HCT116 (cell line): Measurements from ENCODE around the gene CREB3. TPM values are rescaled to one million over a fixed set of nuclear protein-coding genes. Genes with fewer than 3 reads are reported as not detected.

ENCODE experiments used
- ATAC-seq: fragments of 200-7000 bp; cut with Tn5 transposase; 2 replicates; pipeline ENCODE4 v1.9.1; 2020; ENCODE audit warnings: mild to moderate bottlenecking, moderate library complexity
- BruUV-seq: library from RNA; stranded (reverse); fragments of 400-500 nt; replicated peaks from 2 replicates; lab custom pipeline; 2021; lab: Mats Ljungman, UMichigan
- CTCF ChIA-PET: fragments of 300-600 bp; sonication (Branson Sonifier 250); formaldehyde crosslinking; loops from one replicate; lab custom pipeline; 2021; ENCODE audit warnings: antibody characterized with exemption; lab: Charles Lee
- POLR2A ChIA-PET: fragments of 300-600, 350-600 bp; sonication (Branson Sonifier 250); formaldehyde crosslinking; loops from one replicate; lab custom pipeline; 2021; ENCODE audit warnings: antibody characterized with exemption; lab: Charles Lee
- RAD21 ChIA-PET, 2 experiments: fragments of 300-600 bp; sonication (Branson Sonifier 250); formaldehyde crosslinking; loops; one replicate each; lab custom pipeline; 2023; ENCODE audit warnings: low total read pairs in 2 of 2; ENCODE audit not compliant: uncharacterized antibody in 2 of 2, unreplicated experiment in 2 of 2, low non-redundant PET in 1 of 2; lab: Charles Lee
- DNase-seq: peaks from one replicate; pipeline ENCODE4 v3.0.0-alpha.2; 2010; ENCODE audit warnings: low read depth, low spot score
- H2AFZ ChIP-seq: fragments of 200-600 bp; shearing (Covaris generic), sonication (generic); 2 replicates; pipeline ENCODE4 v1.6.1; 2017; ENCODE audit warnings: low read depth, mixed run types, mixed read lengths, antibody characterized with exemption, low read length; ENCODE audit not compliant: poor library complexity, severe bottlenecking
- H3K27ac ChIP-seq: 2 replicates; pipeline ENCODE4 v1.5.1; 2012; ENCODE audit warnings: low read depth, low read length
- H3K27me3 ChIP-seq: fragments of 200-600 bp; sonication (generic); 2 replicates; pipeline ENCODE4 v1.6.1; 2016; ENCODE audit warnings: mixed run types, low read length, mixed read lengths; ENCODE audit not compliant: insufficient read depth
- H3K36me3 ChIP-seq, 2 experiments: fragments of 200-500 bp in 1 of 2; fragments of 200-600 bp in 1 of 2; sonication (Bioruptor generic) in 1 of 2; sonication (generic) in 1 of 2; 2 replicates each; pipeline versions ENCODE4 v1.5.1 to v1.6.1; 2014 to 2016; ENCODE audit warnings: low read length in 2 of 2, inconsistent platforms in 1 of 2, mixed read lengths in 1 of 2, mixed run types in 1 of 2; ENCODE audit not compliant: insufficient read depth in 2 of 2, control insufficient read depth in 1 of 2
- H3K4me1 ChIP-seq, 2 experiments: fragments of 200-600 bp in 1 of 2; sonication (generic) in 1 of 2; 2 replicates each; pipeline versions ENCODE4 v1.5.1 to v1.6.1; 2012 to 2017; ENCODE audit warnings: low read length in 2 of 2, inconsistent platforms in 1 of 2, mild to moderate bottlenecking in 1 of 2, mixed read lengths in 1 of 2, mixed run types in 1 of 2, moderate library complexity in 1 of 2; ENCODE audit not compliant: insufficient read depth in 2 of 2, control insufficient read depth in 1 of 2
- H3K4me2 ChIP-seq: fragments of 200-600 bp; sonication (generic); 2 replicates; pipeline ENCODE4 v1.6.1; 2017; ENCODE audit warnings: mixed run types, low read length, mixed read lengths
- H3K4me3 ChIP-seq, 2 experiments: fragments of 200-600 bp in 1 of 2; sonication (generic) in 1 of 2; replicated peaks in 1 of 2; 2 replicates each; pipeline ENCODE4 v1.5.1; 2011 to 2016; ENCODE audit warnings: low read length in 2 of 2, control low read depth in 1 of 2, low read depth in 1 of 2, mild to moderate bottlenecking in 1 of 2, mixed read lengths in 1 of 2, mixed run types in 1 of 2
- H3K79me2 ChIP-seq: fragments of 200-600 bp; sonication (generic); 2 replicates; pipeline ENCODE4 v1.6.1; 2017; ENCODE audit warnings: mild to moderate bottlenecking, mixed run types, low read length, moderate library complexity, mixed read lengths; ENCODE audit not compliant: insufficient read depth
- H3K9ac ChIP-seq: fragments of 200-600 bp; sonication (generic); 2 replicates; pipeline ENCODE4 v1.6.1; 2016; ENCODE audit warnings: low read length, mixed read lengths
- H3K9me2 ChIP-seq: fragments of 200-600 bp; sonication (generic), shearing (Covaris generic); 2 replicates; pipeline ENCODE4 v1.6.1; 2017; ENCODE audit warnings: mixed run types, mild to moderate bottlenecking, moderate library complexity; ENCODE audit not compliant: insufficient read depth
- H3K9me3 ChIP-seq, 2 experiments: fragments of 200-500 bp in 1 of 2; fragments of 200-600 bp in 1 of 2; sonication (Bioruptor generic) in 1 of 2; sonication (generic) in 1 of 2; 2 replicates each; pipeline ENCODE4 v1.6.1; 2014 to 2017; ENCODE audit warnings: low read length in 2 of 2, mixed read lengths in 2 of 2, inconsistent platforms in 1 of 2, low read depth in 1 of 2, mild to moderate bottlenecking in 1 of 2, mixed run types in 1 of 2, moderate library complexity in 1 of 2; ENCODE audit not compliant: control insufficient read depth in 1 of 2, insufficient read depth in 1 of 2
- H4K20me1 ChIP-seq: fragments of 200-600 bp; sonication (generic), shearing (Covaris generic); 2 replicates; pipeline ENCODE4 v1.6.1; 2017; ENCODE audit warnings: mixed run types, mild to moderate bottlenecking, moderate library complexity; ENCODE audit not compliant: insufficient read depth
- CEBPB ChIP-seq: IDR thresholded peaks from 2 replicates; pipeline ENCODE4 v1.6.1; 2012; ENCODE audit warnings: low read depth
- EGR1 ChIP-seq: IDR thresholded peaks from 2 replicates; pipeline ENCODE4 v1.6.1; 2012; ENCODE audit warnings: low read depth
- ELF1 ChIP-seq: IDR thresholded peaks from 2 replicates; pipeline ENCODE4 v1.6.1; 2012; ENCODE audit warnings: low read depth, borderline replicate concordance
- EZH2 ChIP-seq: fragments of 200-600 bp; sonication (generic); IDR thresholded peaks from 2 replicates; pipeline ENCODE4 v1.6.1; 2017; ENCODE audit warnings: antibody characterized with exemption, mixed run types
- FOSL1 ChIP-seq: IDR thresholded peaks from 2 replicates; pipeline ENCODE4 v1.6.1; 2012; ENCODE audit warnings: low read depth
- POLR2A ChIP-seq: IDR thresholded peaks from 2 replicates; pipeline ENCODE4 v1.7.0; 2011; ENCODE audit warnings: borderline replicate concordance; ENCODE audit not compliant: insufficient read depth, insufficient read length; ENCODE audit errors: extremely low read depth
- POLR2AphosphoS5 ChIP-seq: IDR thresholded peaks from 2 replicates; pipeline ENCODE4 v1.6.1; 2011; ENCODE audit warnings: mild to moderate bottlenecking, low read depth, low read length, moderate library complexity
- SIN3A ChIP-seq: IDR thresholded peaks from 2 replicates; pipeline ENCODE4 v1.6.1; 2012; ENCODE audit warnings: low read depth
- YY1 ChIP-seq: IDR thresholded peaks from 2 replicates; pipeline ENCODE4 v1.6.1; 2011; ENCODE audit warnings: low read length, low read depth, moderate library complexity, mild to moderate bottlenecking; ENCODE audit not compliant: insufficient replicate concordance; ENCODE audit errors: extremely low read depth
- ZNF274 ChIP-seq: fragments of 200-500 bp; sonication (Bioruptor generic); IDR thresholded peaks from 2 replicates; pipeline ENCODE4 v1.6.1; 2014; ENCODE audit warnings: mild to moderate bottlenecking, low read depth, low read length, inconsistent platforms
- intact Hi-C: fragments of 100-400 bp; cut with micrococcal nuclease; formaldehyde crosslinking; loops from 2 replicates; pipeline ENCODE4 v1.10.0; 2022
- total RNA-seq: library from RNA; stranded (reverse); gene quantifications from one replicate; pipeline ENCODE4 v1.2.1, GENCODE V29; 2021; ENCODE audit not compliant: unreplicated experiment
- TF ChIP-seq, protein P1 (sequence below): IDR thresholded peaks from 2 replicates; pipeline ENCODE4 v1.6.1; 2011; ENCODE audit warnings: mild to moderate bottlenecking, low read length, moderate library complexity; ENCODE audit not compliant: insufficient replicate concordance; ENCODE audit errors: extremely low read depth

The CREB3 gene
- total RNA-seq, 1 experiment from 2014 or later, result 22.3 TPM

DNA sequence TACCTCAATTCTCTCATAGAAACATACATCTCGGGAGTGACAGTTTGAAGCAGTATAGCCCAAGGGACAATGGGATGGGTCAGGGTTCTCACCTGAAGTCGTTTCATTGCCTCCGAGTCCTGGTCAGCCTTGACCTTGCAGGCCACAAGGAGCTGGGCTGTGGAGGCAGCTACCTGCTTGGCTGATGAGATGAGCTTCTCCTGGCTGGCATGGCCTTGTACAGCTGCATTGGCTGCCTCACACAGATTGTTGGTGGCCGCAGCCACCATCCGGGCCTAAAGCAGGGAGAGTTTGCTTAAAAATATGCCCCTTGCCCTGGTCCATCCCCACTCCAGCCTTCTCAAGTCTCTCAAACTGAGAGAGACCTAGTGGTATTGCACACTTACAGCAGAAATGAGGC lies 34.2 kb upstream of the CREB3 start:
- Histone ChIP-seq H4K20me1 (no peaks in the 10 kb centered on the region), H3K36me3 (peaks cover 43 to 61% of the 10 kb centered on the region in 2 experiments), H3K27ac (no peak overlapping the region), H3K4me2 (no peak overlapping the region), H3K79me2 (no peaks in the 10 kb centered on the region), H3K27me3 (no peaks in the 10 kb centered on the region), H3K9me2 (no peaks in the 10 kb centered on the region), H2AFZ (no peak overlapping the region), H3K9me3 (no peaks in the 10 kb centered on the region), H3K4me1 (peaks cover 0 to 4% of the 10 kb centered on the region in 2 experiments; a peak in 1 of 4 replicates), H3K4me3 (no peak overlapping the region), H3K9ac (no peak overlapping the region)
- DNase-seq (no peak), ATAC-seq (no peak)
- ChIA-PET RAD21 (no interaction called here), CTCF (interaction anchor here (2.2 to 3.7 kb wide), 2 partner anchors 37 to 52 kb away, joined by 8 to 33 read pairs; no protein-coding TSS in a partner anchor), POLR2A (no interaction called here)
- BruUV-seq, result no TSS peak
- TF ChIP-seq ELF1 (no peak), EZH2 (no peak), FOSL1 (no peak), POLR2AphosphoS5 (no peak), POLR2A (no peak), ZNF274 (no peak), SIN3A (no peak), CEBPB (no peak), YY1 (no peak), EGR1 (no peak)
- TF ChIP-seq, protein P1, sequence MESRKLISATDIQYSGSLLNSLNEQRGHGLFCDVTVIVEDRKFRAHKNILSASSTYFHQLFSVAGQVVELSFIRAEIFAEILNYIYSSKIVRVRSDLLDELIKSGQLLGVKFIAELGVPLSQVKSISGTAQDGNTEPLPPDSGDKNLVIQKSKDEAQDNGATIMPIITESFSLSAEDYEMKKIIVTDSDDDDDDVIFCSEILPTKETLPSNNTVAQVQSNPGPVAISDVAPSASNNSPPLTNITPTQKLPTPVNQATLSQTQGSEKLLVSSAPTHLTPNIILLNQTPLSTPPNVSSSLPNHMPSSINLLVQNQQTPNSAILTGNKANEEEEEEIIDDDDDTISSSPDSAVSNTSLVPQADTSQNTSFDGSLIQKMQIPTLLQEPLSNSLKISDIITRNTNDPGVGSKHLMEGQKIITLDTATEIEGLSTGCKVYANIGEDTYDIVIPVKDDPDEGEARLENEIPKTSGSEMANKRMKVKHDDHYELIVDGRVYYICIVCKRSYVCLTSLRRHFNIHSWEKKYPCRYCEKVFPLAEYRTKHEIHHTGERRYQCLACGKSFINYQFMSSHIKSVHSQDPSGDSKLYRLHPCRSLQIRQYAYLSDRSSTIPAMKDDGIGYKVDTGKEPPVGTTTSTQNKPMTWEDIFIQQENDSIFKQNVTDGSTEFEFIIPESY, result no peak
- intact Hi-C loops, result no loop called here
